Ovary (tissue), 9 donors: Measurements from ENCODE around the gene LEKR1. TPM values are rescaled to one million over a fixed set of nuclear protein-coding genes. Genes with fewer than 3 reads are reported as not detected.

Experiments
- DNase-seq, 5 donors: peaks; one replicate each; pipeline ENCODE4 v3.0.0-alpha.2; 2019 to 2020
- H3K27ac ChIP-seq, 2 donors: fragments of 200-600 bp; one replicate each; pipeline versions ENCODE4 v1.5.1 to v1.8.0; 2019 to 2022
- H3K27me3 ChIP-seq: fragments of 200-600 bp; one replicate; pipeline ENCODE4 v1.8.0; 2022
- H3K36me3 ChIP-seq: fragments of 200-600 bp; sonication (generic); one replicate; pipeline ENCODE4 v1.5.1; 2019
- H3K4me1 ChIP-seq: one replicate; pipeline ENCODE4 v1.8.1; 2013; ENCODE audit warnings: mild to moderate bottlenecking, moderate library complexity; ENCODE audit not compliant: insufficient read depth
- H3K4me3 ChIP-seq: fragments of 200-600 bp; sonication (generic); one replicate; pipeline ENCODE4 v1.5.1; 2017
- H3K9me3 ChIP-seq, 2 donors: fragments of 200-600 bp in 1 of 2; sonication (generic) in 1 of 2; one replicate each; pipeline versions ENCODE4 v1.5.1 to v1.8.1; 2013 to 2019; ENCODE audit warnings: mild to moderate bottlenecking in 1 of 2, moderate library complexity in 1 of 2
- EP300 ChIP-seq: sonication (generic); formaldehyde crosslinking; IDR thresholded peaks from one replicate; pipeline ENCODE4 v1.6.1; 2017; ENCODE audit warnings: antibody characterized with exemption
- POLR2A ChIP-seq: fragments of 450-650 bp; IDR thresholded peaks from one replicate; pipeline ENCODE4 v1.6.1; 2017; ENCODE audit warnings: antibody characterized with exemption, mild to moderate bottlenecking, moderate library complexity
- WGBS, 3 donors: extraction: QIAGEN DNeasy Blood & Tissue Kit in 1 of 3; methylation state at CpG; one replicate each; pipeline versions ENCODE4 v1.1.5 to v1.1.7; 2013 to 2017; 5-methylcytosine and 5-hydroxymethylcytosine counted together
- intact Hi-C, 4 donors: fragments of 100-400 bp; cut with DNase I; formaldehyde crosslinking; loops; one replicate each; pipeline versions ENCODE4 v1.11.0 to v1.15.1; 2022 to 2023
- polyA plus RNA-seq, 2 donors: library from polyadenylated mRNA; stranded (reverse); fragments of 200-250 nt in 1 of 2; fragments of 350-450 nt in 1 of 2; fragmentation: Illumina TruSeq in 1 of 2; extraction: RNeasy Lipid Tissue Mini Kit (QIAGEN cat#74804) in 1 of 2; gene quantifications; one replicate each; pipeline ENCODE4 v1.2.3, GENCODE V29; 2013 to 2014
- total RNA-seq, 7 donors: library from RNA; depleted of rRNA in 2 of 7; stranded (reverse); fragments of >200 nt in 2 of 7; fragmentation: NEBNext Ultra II Directional in 3 of 7; extraction: Animal tissue kit (Norgen Biotek cat#: 25700) in 3 of 7; gene quantifications; one replicate each; pipeline versions ENCODE4 v1.1.0 to v1.2.4, GENCODE V29; 2016 to 2023
- TF ChIP-seq, protein P1 (sequence below), 3 donors: fragments of 450-650 bp in 2 of 3; fragments of 200-600 bp in 1 of 3; IDR thresholded peaks; one replicate each; pipeline versions ENCODE4 v1.5.1 to v1.8.0; 2016 to 2022; ENCODE audit warnings: antibody characterized with exemption in 3 of 3, mild to moderate bottlenecking in 1 of 3
- donor health status: DM: no; HTN: no; CAD: no; lungs with moderate emphysema.
- donor health status: DM: no; HTN: no; CAD: no.
- donor health status: Bipolar disorder and iron deficiency.
- donor health status: DM: yes; HTN: yes; CAD: no.
- donor health status: DM: no; HTN: no; CAD: no.
- donor health status: DM: yes; HTN: yes; CAD: no.

The LEKR1 gene
- total and polyA plus RNA-seq, 9 donors = 0.38 to 7.8 (median 2.4) TPM

DNA sequence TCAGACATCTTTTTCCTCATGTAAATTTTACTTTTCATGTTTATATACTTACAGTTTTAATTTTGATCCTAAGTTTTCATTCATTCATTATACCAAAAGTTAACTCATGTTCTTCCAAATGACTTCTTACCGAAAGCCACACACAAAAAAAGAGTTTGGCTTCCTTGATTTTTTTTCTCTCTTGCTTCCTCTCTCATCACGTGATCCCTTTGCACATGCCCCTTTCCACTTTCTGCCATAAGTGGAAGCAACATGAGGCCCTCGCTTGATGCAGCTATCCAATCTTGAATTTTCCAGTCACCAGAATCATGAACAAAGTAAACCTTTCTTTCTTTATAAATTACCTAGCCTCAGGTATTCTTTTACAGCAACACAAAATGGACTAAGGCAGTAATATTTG lies 93.7 kb downstream of the LEKR1 start:
- Histone ChIP-seq H3K27ac (no peak overlapping the region), H3K27me3 (no peaks in the 10 kb centered on the region), H3K9me3 (no peaks in the 10 kb centered on the region), H3K4me1 (no peaks in the 10 kb centered on the region), H3K36me3 (no peaks in the 10 kb centered on the region), H3K4me3 (no peak overlapping the region)
- TF ChIP-seq EP300 (no peak), POLR2A (no peak)
- TF ChIP-seq, protein P1, sequence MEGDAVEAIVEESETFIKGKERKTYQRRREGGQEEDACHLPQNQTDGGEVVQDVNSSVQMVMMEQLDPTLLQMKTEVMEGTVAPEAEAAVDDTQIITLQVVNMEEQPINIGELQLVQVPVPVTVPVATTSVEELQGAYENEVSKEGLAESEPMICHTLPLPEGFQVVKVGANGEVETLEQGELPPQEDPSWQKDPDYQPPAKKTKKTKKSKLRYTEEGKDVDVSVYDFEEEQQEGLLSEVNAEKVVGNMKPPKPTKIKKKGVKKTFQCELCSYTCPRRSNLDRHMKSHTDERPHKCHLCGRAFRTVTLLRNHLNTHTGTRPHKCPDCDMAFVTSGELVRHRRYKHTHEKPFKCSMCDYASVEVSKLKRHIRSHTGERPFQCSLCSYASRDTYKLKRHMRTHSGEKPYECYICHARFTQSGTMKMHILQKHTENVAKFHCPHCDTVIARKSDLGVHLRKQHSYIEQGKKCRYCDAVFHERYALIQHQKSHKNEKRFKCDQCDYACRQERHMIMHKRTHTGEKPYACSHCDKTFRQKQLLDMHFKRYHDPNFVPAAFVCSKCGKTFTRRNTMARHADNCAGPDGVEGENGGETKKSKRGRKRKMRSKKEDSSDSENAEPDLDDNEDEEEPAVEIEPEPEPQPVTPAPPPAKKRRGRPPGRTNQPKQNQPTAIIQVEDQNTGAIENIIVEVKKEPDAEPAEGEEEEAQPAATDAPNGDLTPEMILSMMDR (IDR thresholded peaks at IDR 0.05) = no peak
- intact Hi-C loops = no loop called here
- no peak for DNase-seq
- WGBS, 3 donors = 91 to 93% (median 92%) methylated on average over 3 of the region's 3 CpGs

DNA sequence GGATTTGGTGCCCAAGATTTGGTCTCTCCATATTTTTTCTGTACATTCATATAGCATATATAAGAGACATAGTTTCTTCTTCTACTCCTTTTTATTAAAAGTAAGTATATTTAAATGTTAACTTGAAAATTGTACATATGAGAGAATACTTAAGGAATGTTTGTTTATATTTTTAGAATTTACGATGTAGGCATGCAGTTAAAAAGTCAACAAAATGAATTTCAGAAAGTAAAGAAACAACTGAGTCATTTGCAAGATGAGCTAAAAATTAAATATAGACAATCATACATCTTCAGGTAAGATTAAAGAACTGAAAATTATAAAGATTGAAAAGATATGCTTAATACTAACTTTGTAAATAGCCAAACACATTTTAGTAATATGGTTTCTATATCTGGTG lies 94.2 kb downstream of the LEKR1 start:
- no peaks in the 10 kb centered on the region for H3K9me3 ChIP-seq
- no peak overlapping the region for H3K27ac ChIP-seq
- TF ChIP-seq, protein P1 (IDR thresholded peaks at IDR 0.05) = no peak
- TF ChIP-seq POLR2A = no peak
- no peak for TF ChIP-seq EP300
- no peaks in the 10 kb centered on the region for H3K36me3 ChIP-seq
- WGBS, 3 donors = 52 to 68% (median 58%) methylated on average over 1 of the region's 1 CpG
- no peak overlapping the region for H3K4me3 ChIP-seq
- intact Hi-C loops = no loop called here
- H3K4me1 ChIP-seq = no peaks in the 10 kb centered on the region
- DNase-seq = no peak
- no peaks in the 10 kb centered on the region for H3K27me3 ChIP-seq

DNA sequence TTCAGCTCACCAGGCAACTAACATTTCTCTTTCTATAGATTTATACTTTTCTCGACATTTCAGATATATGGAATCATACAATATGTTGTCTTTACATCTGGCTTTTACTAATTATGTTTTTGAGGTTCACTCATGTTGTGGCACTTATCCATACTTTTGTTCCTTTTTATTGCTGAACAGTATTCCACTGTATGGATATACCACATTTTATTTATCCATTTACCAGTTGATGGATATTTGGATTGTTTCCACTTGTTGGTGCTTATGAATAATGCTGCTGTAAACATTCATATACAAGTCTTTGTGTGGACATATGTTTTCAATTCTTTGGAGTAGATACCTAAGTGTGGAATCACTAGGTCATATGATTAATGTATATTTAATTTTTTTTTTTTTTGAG lies 97.2 kb downstream of the LEKR1 start:
- H3K27ac ChIP-seq = no peak overlapping the region
- H3K4me1 ChIP-seq = no peaks in the 10 kb centered on the region
- intact Hi-C loops = no loop called here
- no peaks in the 10 kb centered on the region for H3K36me3 ChIP-seq
- no peak for TF ChIP-seq POLR2A
- TF ChIP-seq EP300 = no peak
- TF ChIP-seq, protein P1 (IDR thresholded peaks at IDR 0.05) = no peak
- H3K4me3 ChIP-seq = no peak overlapping the region
- no peaks in the 10 kb centered on the region for H3K27me3 ChIP-seq
- 95 to 98% (median 96%) methylated on average over 1 of the region's 1 CpG for WGBS, 3 donors
- no peak for DNase-seq
- no peaks in the 10 kb centered on the region for H3K9me3 ChIP-seq

DNA sequence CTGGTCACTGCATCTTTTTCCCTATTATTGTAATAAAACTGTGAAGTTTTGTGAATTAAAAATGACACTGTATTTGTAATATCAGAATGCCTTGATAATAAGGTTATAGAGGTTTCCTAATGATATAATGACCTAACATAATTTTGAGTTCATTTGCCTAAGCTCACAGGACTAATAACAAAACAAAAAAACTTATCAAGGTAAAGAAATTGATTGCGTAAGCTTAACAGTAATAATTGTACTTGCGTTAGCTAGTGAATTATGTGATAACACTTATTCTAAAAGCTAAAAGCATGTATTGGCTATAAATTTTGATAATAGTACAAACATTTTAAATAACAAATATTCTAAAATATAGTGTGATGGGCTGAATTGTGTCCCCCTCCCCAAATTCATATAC lies 112.6 kb downstream of the LEKR1 start:
- H3K27ac ChIP-seq = no peak overlapping the region
- TF ChIP-seq, protein P1 (IDR thresholded peaks at IDR 0.05) = no peak
- TF ChIP-seq EP300 = no peak
- no peak for TF ChIP-seq POLR2A
- H3K9me3 ChIP-seq = no peaks in the 10 kb centered on the region
- H3K27me3 ChIP-seq = no peaks in the 10 kb centered on the region
- H3K36me3 ChIP-seq = no peaks in the 10 kb centered on the region
- 83 to 90% (median 88%) methylated on average over 2 of the region's 2 CpGs for WGBS, 3 donors
- H3K4me1 ChIP-seq = no peaks in the 10 kb centered on the region
- H3K4me3 ChIP-seq = no peak overlapping the region
- no peak for DNase-seq
- intact Hi-C loops = no loop called here

DNA sequence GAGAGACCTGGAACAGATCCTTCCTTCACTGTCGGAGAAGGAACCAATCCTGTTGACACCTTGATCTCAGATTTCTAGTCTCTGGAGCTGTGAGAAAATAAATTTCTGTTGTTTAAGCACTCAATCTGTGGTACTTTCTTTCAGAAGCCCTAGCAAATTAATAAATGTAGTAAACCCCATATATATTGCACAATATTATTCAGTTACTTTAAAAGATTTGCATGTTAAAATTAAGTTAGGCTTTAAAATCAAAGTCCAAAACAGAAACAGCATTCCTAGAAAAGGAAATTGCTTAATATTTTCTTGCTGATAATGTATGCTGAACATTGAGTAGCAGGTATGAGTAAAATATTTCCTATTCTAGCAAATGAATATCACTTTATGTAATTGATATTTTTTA lies 113.2 kb downstream of the LEKR1 start:
- TF ChIP-seq, protein P1 (IDR thresholded peaks at IDR 0.05) = no peak
- TF ChIP-seq POLR2A (no peak), EP300 (no peak)
- no peak for DNase-seq
- Histone ChIP-seq H3K4me1 (no peaks in the 10 kb centered on the region), H3K36me3 (no peaks in the 10 kb centered on the region), H3K4me3 (no peak overlapping the region), H3K9me3 (no peaks in the 10 kb centered on the region), H3K27ac (no peak overlapping the region), H3K27me3 (no peaks in the 10 kb centered on the region)
- intact Hi-C loops = no loop called here
- 65 to 86% (median 85%) methylated on average over 1 of the region's 1 CpG for WGBS, 3 donors
